ENCODE data around the gene MEF2A. TPM values are rescaled to one million over a fixed set of nuclear protein-coding genes. Genes with fewer than 3 reads are reported as not detected.

Gene MEF2A
- total RNA-seq, 2 donors from 2014 or later = 25.1 to 68.7 TPM

DNA sequence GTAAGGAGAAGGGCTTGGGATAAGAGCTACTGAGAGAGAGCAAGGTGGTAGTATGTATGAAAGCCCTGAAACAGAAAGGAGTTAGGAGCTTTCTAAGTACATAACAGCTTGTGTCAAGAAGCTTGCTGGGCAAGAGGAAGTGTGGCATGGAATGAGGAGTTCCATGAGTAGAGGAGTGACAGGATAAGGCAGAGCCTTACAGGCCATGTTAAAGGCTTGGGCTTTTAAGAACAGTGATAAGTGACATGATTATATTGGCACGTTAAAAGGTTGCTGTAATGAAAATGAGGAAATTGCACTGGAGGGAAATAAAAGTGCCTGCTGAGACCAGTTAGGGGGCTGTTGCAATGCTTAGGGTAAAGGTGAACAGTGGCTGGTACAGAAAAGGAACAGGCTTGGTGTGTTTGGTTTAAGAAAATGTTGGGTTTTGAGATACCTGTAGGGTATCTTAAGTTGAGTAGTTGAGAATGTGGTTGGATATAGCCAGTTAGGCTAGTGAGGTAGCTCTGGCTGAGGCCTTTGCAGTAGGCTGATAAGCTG is 49.0 kb downstream of the MEF2A start:
- TF ChIP-seq POLR2A (IDR thresholded peaks at IDR 0.05) (no peak), CTCF (IDR thresholded peaks at IDR 0.05) (no peak)
- H3K4me1 ChIP-seq = peaks cover 36% of the 10 kb centered on the region
- H3K36me3 ChIP-seq (replicated peaks in 1 of 2; ENCODE audit: insufficient read depth in 1 of 2, low read depth in 2 of 2) = no peaks in the 10 kb centered on the region
- H3K9me3 ChIP-seq = no peaks in the 10 kb centered on the region
- peak; percentile 64 for ATAC-seq
- WGBS, 2 donors = 0 to 16% methylated on average over 1 of the region's 1 CpG
- DNase-seq = no peak
- H3K27ac ChIP-seq = peak overlapping the region in 2 of 4 donors; percentile 35 to 54
- no peak overlapping the region for H3K4me3 ChIP-seq
- no peaks in the 10 kb centered on the region for H3K27me3 ChIP-seq
- intact Hi-C loops (cut with DNase I) = no loop called here

GRCh38 chr15:99615460-99615859 is 49.7 kb downstream of the MEF2A start:
- no peak for DNase-seq
- H3K9me3 ChIP-seq = no peaks in the 10 kb centered on the region
- ATAC-seq = no peak
- peak overlapping the region in 1 of 4 donors; percentile 35 for H3K27ac ChIP-seq
- no peaks in the 10 kb centered on the region for H3K36me3 ChIP-seq (replicated peaks in 1 of 2; ENCODE audit: insufficient read depth in 1 of 2, low read depth in 2 of 2)
- TF ChIP-seq POLR2A (IDR thresholded peaks at IDR 0.05) (no peak), CTCF (IDR thresholded peaks at IDR 0.05) (no peak)
- H3K27me3 ChIP-seq = no peaks in the 10 kb centered on the region
- no peak overlapping the region for H3K4me3 ChIP-seq
- WGBS, 2 donors = 94 to 100% methylated on average over 3 of the region's 3 CpGs
- H3K4me1 ChIP-seq = peaks cover 42% of the 10 kb centered on the region
- intact Hi-C loops (cut with DNase I) = no loop called here

- no peak for TF ChIP-seq CTCF (IDR thresholded peaks at IDR 0.05)
- no peak for TF ChIP-seq POLR2A (IDR thresholded peaks at IDR 0.05)
- DNase-seq (no peak), ATAC-seq (no peak)
- no peaks in the 10 kb centered on the region for H3K9me3 ChIP-seq
- no peak overlapping the region for H3K27ac ChIP-seq
- intact Hi-C loops (cut with DNase I) = no loop called here
- H3K36me3 ChIP-seq (replicated peaks in 1 of 2; ENCODE audit: insufficient read depth in 1 of 2, low read depth in 2 of 2) = no peaks in the 10 kb centered on the region
- H3K4me1 ChIP-seq = peaks cover 48% of the 10 kb centered on the region
- H3K4me3 ChIP-seq = no peak overlapping the region
- no peaks in the 10 kb centered on the region for H3K27me3 ChIP-seq
- WGBS, 2 donors = 83 to 91% methylated on average over 2 of the region's 2 CpGs
Observed at GRCh38 chr15:99616129-99616528, 50.3 kb downstream of the MEF2A start.

DNA sequence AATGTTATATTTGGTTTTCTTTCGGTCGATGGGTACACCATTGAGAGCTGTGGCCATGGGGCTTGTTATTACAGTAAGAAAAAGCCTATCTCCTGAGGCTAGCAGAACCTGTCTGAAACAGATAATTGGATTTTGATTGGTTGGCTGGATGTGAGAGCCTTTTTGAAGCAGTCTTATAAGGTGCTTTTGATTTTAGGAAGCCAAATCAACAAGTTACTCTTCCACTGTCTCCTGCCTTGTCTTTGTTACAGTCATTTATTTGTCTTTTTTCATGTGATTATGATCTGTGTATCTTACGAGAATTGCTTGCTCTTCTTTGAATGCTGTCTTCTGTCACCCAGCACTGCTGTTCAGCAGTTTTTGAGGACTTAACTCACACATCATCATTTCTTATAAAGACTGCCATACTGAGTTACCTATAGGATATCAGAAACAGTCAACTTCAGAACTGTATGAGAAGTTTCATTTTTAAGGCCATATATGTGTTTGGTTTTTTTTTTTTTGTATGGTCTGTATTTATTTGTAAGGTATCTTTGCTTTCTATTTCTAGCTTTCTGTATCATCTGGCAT is 51.1 kb downstream of the MEF2A start:
- Histone ChIP-seq H3K4me3 (no peak overlapping the region), H3K27me3 (no peaks in the 10 kb centered on the region), H3K4me1 (peaks cover 49% of the 10 kb centered on the region), H3K9me3 (no peaks in the 10 kb centered on the region), H3K36me3 (replicated peaks in 1 of 2; ENCODE audit: insufficient read depth in 1 of 2, low read depth in 2 of 2) (no peaks in the 10 kb centered on the region), H3K27ac (no peak overlapping the region)
- DNase-seq = no peak
- no peak for TF ChIP-seq CTCF (IDR thresholded peaks at IDR 0.05)
- TF ChIP-seq POLR2A (IDR thresholded peaks at IDR 0.05) = no peak
- intact Hi-C loops (cut with DNase I) = no loop called here
- no peak for ATAC-seq
- 79 to 86% methylated on average over 3 of the region's 3 CpGs for WGBS, 2 donors

GRCh38 chr15:99618941-99619411 is 53.2 kb downstream of the MEF2A start:
- Histone ChIP-seq H3K9me3 (no peaks in the 10 kb centered on the region), H3K36me3 (replicated peaks in 1 of 2; ENCODE audit: insufficient read depth in 1 of 2, low read depth in 2 of 2) (no peaks in the 10 kb centered on the region), H3K27ac (peak overlapping the region in 1 of 4 donors; percentile 24), H3K4me1 (peaks cover 36% of the 10 kb centered on the region), H3K27me3 (no peaks in the 10 kb centered on the region), H3K4me3 (no peak overlapping the region)
- intact Hi-C loops (cut with DNase I) = no loop called here
- ATAC-seq (no peak), DNase-seq (no peak)
- TF ChIP-seq POLR2A (IDR thresholded peaks at IDR 0.05) (no peak), CTCF (IDR thresholded peaks at IDR 0.05) (no peak)
- 81 to 82% methylated on average over 6 of the region's 6 CpGs for WGBS, 2 donors

Data from body of pancreas (tissue), 4 donors.